Measurements from ENCODE around the gene LGALS7.

LGALS7 gene

GRCh38 chr19:38723990-38724854 is 49.1 kb downstream of the LGALS7 start:
- no peak overlapping the region for H3K4me3 ChIP-seq (replicated peaks; ENCODE audit: low read depth, low read length)
- TF ChIP-seq CTCF (IDR thresholded peaks at IDR 0.05; ENCODE audit: low read depth, low read length, missing control alignments), result no peak
- no peak for DNase-seq (ENCODE audit: extremely low read depth, low read depth)

GRCh38 chr19:38723606-38723965 is 49.7 kb downstream of the LGALS7 start:
- no peak overlapping the region for H3K4me3 ChIP-seq (replicated peaks; ENCODE audit: low read depth, low read length)
- DNase-seq (ENCODE audit: extremely low read depth, low read depth), result no peak
- TF ChIP-seq CTCF (IDR thresholded peaks at IDR 0.05; ENCODE audit: low read depth, low read length, missing control alignments), result no peak

GRCh38 chr19:38722947-38723605 is 50.2 kb downstream of the LGALS7 start:
- no peak for TF ChIP-seq CTCF (IDR thresholded peaks at IDR 0.05; ENCODE audit: low read depth, low read length, missing control alignments)
- no peak overlapping the region for H3K4me3 ChIP-seq (replicated peaks; ENCODE audit: low read depth, low read length)
- DNase-seq (ENCODE audit: extremely low read depth, low read depth), result no peak

- no peak overlapping the region for H3K4me3 ChIP-seq (replicated peaks; ENCODE audit: low read depth, low read length)
- no peak for DNase-seq (ENCODE audit: extremely low read depth, low read depth)
- TF ChIP-seq CTCF (IDR thresholded peaks at IDR 0.05; ENCODE audit: low read depth, low read length, missing control alignments), result no peak
These were observed 51.1 kb downstream of the LGALS7 start for GRCh38 chr19:38721979-38722773.

GRCh38 chr19:38721496-38721895 is 51.8 kb downstream of the LGALS7 start:
- no peak for DNase-seq (ENCODE audit: extremely low read depth, low read depth)
- H3K4me3 ChIP-seq (replicated peaks; ENCODE audit: low read depth, low read length), result no peak overlapping the region
- TF ChIP-seq CTCF (IDR thresholded peaks at IDR 0.05; ENCODE audit: low read depth, low read length, missing control alignments), result no peak

Measured in HFF-Myc (cell line).